Adrenal gland (tissue), 12 donors: ENCODE results near the gene PURA. TPM values are rescaled to one million over a fixed set of nuclear protein-coding genes. Genes with fewer than 3 reads are reported as not detected.

Experiments used
- DNase-seq, 7 donors: peaks; one replicate each; pipeline ENCODE4 v3.0.0-alpha.2; 2019 to 2020
- H3K27ac ChIP-seq, 5 donors: fragments of 200-600 bp; sonication (generic) in 4 of 5; 1 replicate in 3 of 5; 2 replicates in 2 of 5; pipeline versions ENCODE4 v1.5.1 to v1.8.0; 2016 to 2020; ENCODE audit warnings: mild to moderate bottlenecking in 1 of 5
- H3K27me3 ChIP-seq: fragments of 200-600 bp; 2 replicates; pipeline ENCODE4 v1.8.0; 2021
- H3K36me3 ChIP-seq, 2 donors: fragments of 200-600 bp; replicated peaks in 1 of 2; 1 replicate in 1 of 2; 2 replicates in 1 of 2; pipeline versions ENCODE4 v1.5.1 to v1.8.0; 2018 to 2022
- H3K4me1 ChIP-seq, 2 donors: fragments of 200-600 bp; replicated peaks in 1 of 2; 1 replicate in 1 of 2; 2 replicates in 1 of 2; pipeline versions ENCODE4 v1.5.1 to v1.8.0; 2018 to 2021
- H3K4me3 ChIP-seq, 4 donors: fragments of 200-600 bp; sonication (generic) in 3 of 4; one replicate each; pipeline ENCODE4 v1.5.1; 2016 to 2018
- H3K9me3 ChIP-seq, 3 donors: fragments of 200-600 bp; sonication (generic) in 1 of 3; replicated peaks in 1 of 3; 1 replicate in 2 of 3; 2 replicates in 1 of 3; pipeline versions ENCODE4 v1.5.1 to v1.8.0; 2016 to 2021
- POLR2A ChIP-seq, 2 donors: fragments of 450-650 bp; IDR thresholded peaks; one replicate each; pipeline ENCODE4 v1.6.1; 2017; ENCODE audit warnings: antibody characterized with exemption in 2 of 2, mild to moderate bottlenecking in 2 of 2, moderate library complexity in 1 of 2
- WGBS, 4 donors: extraction: QIAGEN DNeasy Blood & Tissue Kit in 2 of 4; methylation state at CpG; one replicate each; pipeline versions ENCODE4 v1.1.5 to v1.1.7; 2013 to 2017; 5-methylcytosine and 5-hydroxymethylcytosine counted together
- intact Hi-C, 2 donors: fragments of 100-400 bp; cut with DNase I; formaldehyde crosslinking; loops; one replicate each; pipeline versions ENCODE4 v1.14.1 to v1.15.0; 2022 to 2023
- polyA plus RNA-seq, 3 donors: library from polyadenylated mRNA; stranded (reverse); fragments of 200-250 nt in 2 of 3; fragments of 350-450 nt in 1 of 3; fragmentation: Illumina TruSeq in 1 of 3; extraction: RNeasy Lipid Tissue Mini Kit (QIAGEN cat#74804) in 1 of 3; gene quantifications; one replicate each; pipeline ENCODE4 v1.2.3, GENCODE V29; 2013 to 2014
- total RNA-seq, 9 donors: library from RNA; depleted of rRNA in 4 of 9; stranded (reverse); fragments of >200 nt in 4 of 9; fragments of 120-200 nt in 1 of 9; fragmentation: NEBNext Ultra II Directional in 1 of 9; extraction: Animal tissue kit (Norgen Biotek cat#: 25700) in 1 of 9; gene quantifications; one replicate each; pipeline versions ENCODE4 v1.1.0 to v1.2.4, GENCODE V29; 2013 to 2023
- TF ChIP-seq, protein P1 (sequence below), 6 experiments: fragments of 450-650 bp in 4 of 6; fragments of 200-600 bp in 2 of 6; sonication (generic) in 1 of 6; IDR thresholded peaks; 1 replicate in 5 of 6; 2 replicates in 1 of 6; pipeline versions ENCODE4 v1.5.1 to v1.8.0; 2016 to 2021; ENCODE audit warnings: antibody characterized with exemption in 6 of 6, mild to moderate bottlenecking in 2 of 6, moderate library complexity in 1 of 6
- donor health status: healthy with polysubstance abuse.
- donor health status: Bipolar disorder and iron deficiency.
- donor health status: DM: yes; HTN: yes; CAD: no.
- donor health status: DM: no; HTN: no; CAD: no.
- donor health status: DM: no; HTN: no; CAD: no.
- donor health status: DM: yes; HTN: yes; CAD: no.

PURA gene
- total and polyA plus RNA-seq, 12 donors, result 4.9 to 37.0 (median 21.7) TPM

DNA sequence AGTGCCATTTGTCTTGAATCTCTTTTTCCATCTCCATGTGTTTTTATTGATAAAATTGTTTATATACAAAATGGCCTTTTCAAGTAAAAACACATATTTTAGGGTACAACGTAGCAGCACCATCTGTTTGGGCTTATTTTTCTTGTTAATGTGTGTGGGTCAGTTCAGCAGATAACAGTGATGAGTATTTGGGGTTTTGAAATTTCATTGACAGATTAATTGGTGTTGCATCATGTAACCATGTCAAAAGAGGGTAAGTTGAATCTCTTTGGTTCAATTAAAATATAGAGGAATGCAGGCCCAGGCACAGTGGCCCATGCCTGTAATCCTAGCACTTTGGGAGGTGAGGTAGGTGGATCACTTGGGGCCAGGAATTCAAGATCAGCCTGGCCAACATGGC lies 20.0 kb upstream of the PURA start:
- intact Hi-C loops, result no loop called here
- no peaks in the 10 kb centered on the region for H3K36me3 ChIP-seq
- H3K27ac ChIP-seq, result no peak overlapping the region
- H3K9me3 ChIP-seq, result peaks cover 0 to 16% (median 0%) of the 10 kb centered on the region in 3 donors
- DNase-seq, result no peak
- TF ChIP-seq, protein P1, sequence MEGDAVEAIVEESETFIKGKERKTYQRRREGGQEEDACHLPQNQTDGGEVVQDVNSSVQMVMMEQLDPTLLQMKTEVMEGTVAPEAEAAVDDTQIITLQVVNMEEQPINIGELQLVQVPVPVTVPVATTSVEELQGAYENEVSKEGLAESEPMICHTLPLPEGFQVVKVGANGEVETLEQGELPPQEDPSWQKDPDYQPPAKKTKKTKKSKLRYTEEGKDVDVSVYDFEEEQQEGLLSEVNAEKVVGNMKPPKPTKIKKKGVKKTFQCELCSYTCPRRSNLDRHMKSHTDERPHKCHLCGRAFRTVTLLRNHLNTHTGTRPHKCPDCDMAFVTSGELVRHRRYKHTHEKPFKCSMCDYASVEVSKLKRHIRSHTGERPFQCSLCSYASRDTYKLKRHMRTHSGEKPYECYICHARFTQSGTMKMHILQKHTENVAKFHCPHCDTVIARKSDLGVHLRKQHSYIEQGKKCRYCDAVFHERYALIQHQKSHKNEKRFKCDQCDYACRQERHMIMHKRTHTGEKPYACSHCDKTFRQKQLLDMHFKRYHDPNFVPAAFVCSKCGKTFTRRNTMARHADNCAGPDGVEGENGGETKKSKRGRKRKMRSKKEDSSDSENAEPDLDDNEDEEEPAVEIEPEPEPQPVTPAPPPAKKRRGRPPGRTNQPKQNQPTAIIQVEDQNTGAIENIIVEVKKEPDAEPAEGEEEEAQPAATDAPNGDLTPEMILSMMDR (IDR thresholded peaks at IDR 0.05), result no peak
- no peak for TF ChIP-seq POLR2A (IDR thresholded peaks at IDR 0.05)
- H3K4me3 ChIP-seq, result no peak overlapping the region
- H3K4me1 ChIP-seq, result no peaks in the 10 kb centered on the region
- no peaks in the 10 kb centered on the region for H3K27me3 ChIP-seq
- 67 to 76% (median 69%) methylated on average over 1 of the region's 1 CpG for WGBS, 4 donors

DNA sequence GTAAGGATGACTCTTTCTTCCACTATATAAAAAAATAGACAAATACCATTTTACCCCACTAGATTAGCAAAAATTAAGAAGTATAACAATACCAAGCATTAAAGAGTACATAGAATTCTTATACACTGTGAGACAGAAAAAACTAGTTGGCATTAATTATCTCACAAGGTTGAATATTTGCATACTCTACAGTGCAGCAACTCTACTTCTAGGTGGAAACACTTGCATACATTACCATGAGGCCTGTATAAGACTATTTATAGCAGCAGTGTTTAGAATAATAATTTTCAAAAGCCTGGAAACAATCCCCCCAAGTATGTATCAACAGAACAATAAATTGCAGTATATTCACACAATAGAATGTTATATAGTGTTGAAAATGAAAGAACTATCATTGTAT lies 19.0 kb upstream of the PURA start:
- TF ChIP-seq POLR2A (IDR thresholded peaks at IDR 0.05), result no peak
- TF ChIP-seq, protein P1 (IDR thresholded peaks at IDR 0.05), result no peak
- Histone ChIP-seq H3K27me3 (no peaks in the 10 kb centered on the region), H3K9me3 (peaks cover 0 to 13% (median 0%) of the 10 kb centered on the region in 3 donors), H3K36me3 (no peaks in the 10 kb centered on the region), H3K4me3 (no peak overlapping the region), H3K4me1 (no peaks in the 10 kb centered on the region), H3K27ac (no peak overlapping the region)
- DNase-seq, result no peak
- intact Hi-C loops, result no loop called here

DNA sequence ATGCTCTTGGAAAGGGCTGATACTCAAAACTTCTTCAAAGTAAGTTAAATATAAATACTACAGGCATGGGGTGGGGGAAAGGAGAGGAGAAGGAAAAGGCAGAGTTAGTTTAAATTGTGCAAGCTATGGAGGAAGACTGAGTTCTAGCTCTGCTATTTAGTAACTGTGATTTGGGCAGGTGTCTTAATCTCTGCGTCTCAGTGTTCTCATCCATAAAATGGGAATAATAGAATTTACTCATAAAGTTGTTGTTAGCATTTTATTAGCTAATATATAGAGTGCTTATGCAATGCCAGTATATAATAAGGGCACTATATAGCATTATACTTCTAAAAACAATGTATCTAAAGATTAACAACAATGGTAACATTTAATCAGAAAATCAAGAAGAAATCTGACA lies 12.7 kb upstream of the PURA start:
- DNase-seq, result no peak
- 87 to 97% (median 91%) methylated on average over 1 of the region's 1 CpG for WGBS, 4 donors
- H3K36me3 ChIP-seq, result no peaks in the 10 kb centered on the region

DNA sequence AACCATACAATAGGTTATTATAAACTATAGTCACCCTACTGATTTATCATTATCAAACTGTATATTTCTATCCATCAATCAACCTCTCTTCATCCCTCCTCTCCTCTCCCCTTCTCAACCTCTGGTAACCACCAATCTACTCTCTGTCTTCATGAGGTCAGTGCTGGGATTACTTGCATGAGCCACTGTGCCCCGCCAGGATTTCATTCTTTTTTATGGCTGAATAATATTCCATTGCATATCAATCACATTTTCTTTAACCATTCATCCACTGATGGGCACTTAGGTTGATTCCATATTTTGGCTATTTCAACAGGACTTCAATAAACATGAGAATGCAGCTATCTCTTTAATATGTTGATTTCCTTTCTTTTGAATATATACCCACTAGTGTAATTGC lies 10.8 kb upstream of the PURA start:
- 64 to 85% (median 73%) methylated on average over 1 of the region's 1 CpG for WGBS, 4 donors

More for the DNA sequence above, 12.7 kb upstream of the PURA start:
- Histone ChIP-seq H3K27me3 (no peaks in the 10 kb centered on the region), H3K27ac (no peak overlapping the region), H3K9me3 (no peaks in the 10 kb centered on the region), H3K4me1 (peaks cover 0 to 4% of the 10 kb centered on the region in 2 donors), H3K4me3 (no peak overlapping the region)
- intact Hi-C loops, result no loop called here
- no peak for TF ChIP-seq POLR2A (IDR thresholded peaks at IDR 0.05)
- TF ChIP-seq, protein P1 (IDR thresholded peaks at IDR 0.05), result no peak

More for the DNA sequence above, 10.8 kb upstream of the PURA start:
- H3K4me3 ChIP-seq, result no peak overlapping the region
- no peaks in the 10 kb centered on the region for H3K9me3 ChIP-seq
- H3K36me3 ChIP-seq, result no peaks in the 10 kb centered on the region
- H3K4me1 ChIP-seq, result peaks cover 10 to 13% of the 10 kb centered on the region in 2 donors
- no peaks in the 10 kb centered on the region for H3K27me3 ChIP-seq
- DNase-seq, result no peak
- no peak overlapping the region for H3K27ac ChIP-seq
- TF ChIP-seq, protein P1 (IDR thresholded peaks at IDR 0.05), result no peak
- TF ChIP-seq POLR2A (IDR thresholded peaks at IDR 0.05), result no peak
- intact Hi-C loops, result no loop called here
